NCI-H82 (cell line): ENCODE results near the gene RNPS1.
"Not testable (repeated sequence)": the region's sequence is repeated elsewhere in the genome, so short reads cannot be mapped to it uniquely, and the experiment has no call there.

Source experiments
- DNase-seq: peaks from one replicate; lab custom pipeline; 2025; lab: John Stamatoyannopoulos, UW

Gene RNPS1

DNA sequence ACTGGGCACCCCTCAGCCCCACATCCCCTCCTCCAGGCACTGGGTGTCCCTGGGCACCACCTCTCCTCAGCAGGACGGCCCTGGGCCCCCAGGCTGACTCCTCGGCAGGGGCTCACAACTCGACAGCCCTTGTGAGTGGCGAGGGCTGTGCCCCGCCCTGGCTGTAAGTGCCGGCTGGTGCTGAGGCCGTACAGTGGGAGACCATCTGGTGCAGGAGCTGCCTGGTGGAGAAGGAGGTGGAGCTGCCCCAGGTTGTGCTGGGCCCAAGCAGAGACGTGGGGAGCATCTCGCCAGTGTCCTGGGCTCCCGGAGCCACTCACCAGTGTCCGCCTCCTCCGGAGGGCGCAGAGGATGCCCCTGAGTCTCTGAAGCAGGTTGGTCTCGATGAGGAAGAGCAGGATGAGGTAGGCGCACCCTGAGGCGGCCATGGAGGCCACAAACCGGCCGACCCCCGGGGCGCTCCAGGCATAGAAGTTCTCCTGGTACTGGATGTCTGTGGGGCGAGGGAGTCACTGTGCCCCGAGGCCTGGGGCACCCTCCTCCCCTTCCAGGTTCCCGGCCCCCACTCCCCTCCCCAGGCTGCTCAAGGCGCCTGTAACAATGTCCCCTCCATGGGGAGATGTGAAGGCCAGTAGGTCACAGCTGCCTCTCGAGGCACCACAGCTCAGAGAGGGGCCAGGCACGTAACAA is 15.1 kb upstream of the RNPS1 start:
- DNase-seq: peak; percentile 72

DNA sequence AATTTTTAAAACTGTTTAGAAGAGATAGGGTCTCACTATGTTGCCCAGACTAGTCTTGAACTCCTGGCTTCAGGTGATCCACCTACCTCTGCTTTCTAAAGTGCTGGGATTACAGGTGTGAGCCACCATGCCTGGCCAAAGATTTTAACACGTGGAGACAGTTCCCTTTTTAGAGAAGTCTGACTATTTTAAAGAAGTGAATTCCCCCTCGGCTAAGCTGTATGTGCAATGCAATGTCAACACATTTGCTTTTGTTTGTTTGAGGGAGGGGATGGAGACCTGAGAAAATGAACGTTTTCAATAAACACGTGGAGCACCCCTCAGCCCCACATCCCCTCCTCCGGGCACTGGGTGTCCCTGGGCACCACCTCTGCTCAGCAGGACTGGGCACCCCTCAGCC is 14.3 kb upstream of the RNPS1 start:
- DNase-seq: no peak

DNA sequence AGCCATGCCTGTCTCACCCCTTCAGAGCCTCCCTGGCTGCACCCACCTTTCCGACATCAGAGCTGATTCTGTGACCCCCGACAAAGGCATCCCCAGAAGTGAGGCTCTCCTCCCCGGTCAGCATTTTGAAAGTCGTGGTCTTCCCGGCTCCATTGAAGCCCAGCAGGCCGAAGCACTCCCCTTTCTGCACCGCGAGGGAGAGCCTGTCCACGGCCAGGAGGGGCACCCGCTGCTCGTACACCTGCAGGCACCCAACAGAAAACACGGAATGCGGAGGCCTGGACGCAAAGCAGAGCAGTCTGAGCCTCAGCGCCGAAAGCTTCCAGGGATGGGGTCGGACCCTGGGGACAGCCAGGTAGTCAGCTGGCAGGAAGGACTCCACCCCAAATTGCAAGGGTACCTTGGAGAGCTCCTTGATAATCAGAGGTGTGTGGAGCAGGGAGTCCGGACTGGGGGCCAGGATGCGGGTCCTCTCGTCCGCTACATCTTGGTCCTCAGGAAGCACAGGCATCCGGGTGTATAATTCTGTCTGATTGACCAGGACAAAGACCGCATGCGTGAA is 13.1 kb upstream of the RNPS1 start:
- no peak for DNase-seq

DNA sequence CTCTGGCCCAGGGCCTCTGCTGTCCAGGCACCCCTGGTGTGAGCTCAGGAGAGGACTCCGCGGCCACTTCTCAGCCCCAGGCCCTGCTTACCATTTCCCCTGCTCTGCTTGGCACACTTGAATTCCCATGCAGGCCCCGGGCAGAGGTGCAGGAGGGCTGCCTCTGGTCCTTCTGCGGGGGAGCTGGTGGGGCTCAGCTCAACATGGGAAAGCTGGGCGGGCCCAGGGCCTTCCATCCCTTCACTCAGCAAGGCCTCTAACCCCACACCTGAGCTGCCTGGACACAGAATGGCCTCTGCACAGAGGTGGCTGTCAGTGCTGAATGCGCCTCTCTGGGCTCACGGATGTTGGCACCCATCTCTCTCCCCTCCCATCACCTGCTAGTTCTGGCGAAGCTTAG is 12.5 kb upstream of the RNPS1 start:
- no peak for DNase-seq

DNA sequence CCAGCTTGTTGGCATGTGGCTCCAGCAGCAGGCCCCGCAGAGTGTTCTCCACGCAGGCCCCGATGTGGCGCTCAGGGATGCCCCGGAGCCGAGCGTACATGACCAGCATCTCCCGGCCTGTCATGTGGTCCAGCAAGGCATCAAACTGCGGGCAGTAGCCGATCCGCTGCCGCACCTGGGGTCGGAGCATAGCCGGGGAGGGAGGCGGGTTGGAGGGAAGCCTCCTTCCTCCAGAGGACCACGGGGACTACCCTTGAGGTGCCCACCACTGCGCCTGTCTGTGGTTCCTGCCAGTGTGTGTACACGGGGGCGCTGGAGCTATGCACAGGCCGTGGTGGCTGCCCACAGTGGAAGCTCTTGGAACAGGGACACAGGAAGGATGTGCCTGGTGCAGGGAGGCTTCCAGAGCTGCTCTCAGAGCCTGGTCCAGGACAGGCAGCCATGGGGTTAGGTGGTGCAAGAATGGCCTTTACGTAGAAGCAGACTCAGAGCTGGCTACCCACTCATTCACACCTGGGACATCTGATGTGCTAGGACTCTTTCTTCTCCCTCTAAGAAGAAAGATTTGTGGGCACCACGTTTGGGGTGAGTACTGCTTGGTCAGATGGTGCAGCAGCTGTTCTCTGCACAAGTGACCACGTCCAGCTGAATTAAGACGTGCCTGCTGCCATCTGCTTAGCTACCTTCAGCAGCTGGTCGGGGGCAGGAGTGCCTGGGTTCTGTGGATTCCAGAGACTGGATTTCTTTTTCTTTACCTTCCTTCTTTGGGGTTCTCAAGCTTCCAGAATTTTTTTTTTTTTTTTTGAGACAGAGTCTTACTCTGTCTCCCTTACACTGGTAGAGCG is 11.3 kb upstream of the RNPS1 start:
- DNase-seq: no peak

DNA sequence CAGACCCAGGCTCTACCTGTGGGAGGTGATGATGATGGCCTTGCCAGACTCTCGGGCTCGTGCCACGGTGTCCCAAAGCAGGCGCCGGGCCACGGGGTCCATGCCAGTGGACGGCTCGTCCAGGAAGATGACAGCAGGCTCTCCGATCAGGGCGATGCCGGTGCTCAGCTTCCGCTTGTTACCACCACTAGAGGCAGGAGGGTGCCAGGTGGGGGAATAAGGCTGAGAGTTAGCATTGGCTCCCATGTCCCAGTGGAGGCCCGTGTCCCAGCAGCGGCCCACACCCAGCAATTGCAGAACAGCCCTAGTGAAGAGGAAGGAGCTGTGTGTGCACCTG is 10.3 kb upstream of the RNPS1 start:
- no peak for DNase-seq

DNA sequence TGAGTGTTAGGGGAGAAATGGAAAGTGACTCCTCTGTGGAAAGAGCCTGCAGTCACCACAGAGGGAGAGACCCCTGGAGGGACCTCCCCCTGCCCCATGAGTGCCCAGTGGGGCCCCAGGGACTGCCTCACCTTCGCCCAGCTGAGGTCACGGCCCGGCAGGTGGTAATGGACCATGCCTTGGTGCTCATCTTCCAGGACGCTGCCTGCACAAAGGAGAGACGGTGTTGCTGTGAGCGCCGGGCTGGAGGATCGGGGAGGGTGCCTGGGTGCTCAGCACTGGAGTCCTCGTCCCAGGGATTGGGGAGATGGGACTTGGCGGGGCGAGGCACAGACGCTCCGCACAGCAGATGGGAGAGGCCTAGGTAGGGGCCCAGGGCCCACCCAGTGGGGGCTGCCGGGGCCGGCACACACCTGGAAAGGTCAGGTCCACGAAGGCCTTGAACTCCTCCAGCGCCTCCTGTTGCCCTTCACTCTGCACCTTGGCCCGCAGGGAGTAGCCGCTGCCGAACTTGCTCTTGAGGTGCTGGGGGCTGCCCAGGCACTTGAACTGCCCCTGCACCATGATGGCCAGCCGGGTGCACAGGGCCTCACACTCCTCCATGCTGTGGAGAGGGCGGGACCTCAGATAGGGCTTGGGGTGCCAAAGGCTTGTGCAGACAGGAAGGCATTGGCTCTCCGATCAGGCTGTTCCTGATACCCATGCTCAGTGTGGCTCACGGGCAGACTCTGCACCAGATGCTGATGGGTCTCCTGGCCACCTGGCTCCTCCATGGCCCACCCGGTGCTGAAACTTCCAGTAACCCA is 9.7 kb upstream of the RNPS1 start:
- DNase-seq: no peak

DNA sequence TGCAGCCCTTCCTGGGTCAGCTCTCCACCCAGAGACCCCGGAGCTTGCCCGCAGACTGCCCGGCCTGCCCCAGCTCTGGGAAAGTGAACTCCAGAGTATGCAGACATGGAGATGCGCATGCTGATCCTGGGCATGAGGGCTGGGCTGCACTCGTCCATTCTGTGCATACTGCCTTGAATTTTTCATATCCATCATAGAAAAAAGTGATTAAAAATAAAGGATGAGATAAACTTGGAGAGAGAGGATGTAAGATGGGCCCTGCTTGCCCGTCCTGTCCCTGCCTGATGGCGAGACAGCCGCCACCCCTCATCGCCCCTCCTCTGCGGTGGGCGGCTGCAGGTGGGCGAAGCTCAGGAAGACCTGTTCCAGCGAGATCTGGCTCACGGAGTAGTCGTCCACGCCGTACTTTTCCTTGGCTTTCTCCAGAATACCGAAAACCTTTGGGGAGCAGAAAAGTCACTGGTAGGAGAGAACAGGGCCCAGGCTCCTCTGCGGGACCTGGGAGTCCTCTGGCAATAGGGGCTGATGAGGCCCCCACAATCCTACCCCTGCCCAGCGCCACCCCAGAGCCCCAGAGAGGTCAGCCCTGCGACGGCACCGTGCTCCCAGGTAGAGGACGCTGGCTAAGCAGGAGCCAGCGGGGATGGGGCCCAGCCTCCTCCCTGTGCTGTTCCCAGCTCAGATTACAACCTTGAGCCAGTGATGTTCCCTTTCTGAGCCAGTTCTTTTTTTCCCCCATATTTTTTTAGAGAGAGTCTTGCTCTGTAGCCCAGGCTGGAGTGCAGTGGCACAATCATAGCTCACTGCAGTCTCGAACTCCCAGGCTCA is 8.7 kb upstream of the RNPS1 start:
- no peak for DNase-seq

DNA sequence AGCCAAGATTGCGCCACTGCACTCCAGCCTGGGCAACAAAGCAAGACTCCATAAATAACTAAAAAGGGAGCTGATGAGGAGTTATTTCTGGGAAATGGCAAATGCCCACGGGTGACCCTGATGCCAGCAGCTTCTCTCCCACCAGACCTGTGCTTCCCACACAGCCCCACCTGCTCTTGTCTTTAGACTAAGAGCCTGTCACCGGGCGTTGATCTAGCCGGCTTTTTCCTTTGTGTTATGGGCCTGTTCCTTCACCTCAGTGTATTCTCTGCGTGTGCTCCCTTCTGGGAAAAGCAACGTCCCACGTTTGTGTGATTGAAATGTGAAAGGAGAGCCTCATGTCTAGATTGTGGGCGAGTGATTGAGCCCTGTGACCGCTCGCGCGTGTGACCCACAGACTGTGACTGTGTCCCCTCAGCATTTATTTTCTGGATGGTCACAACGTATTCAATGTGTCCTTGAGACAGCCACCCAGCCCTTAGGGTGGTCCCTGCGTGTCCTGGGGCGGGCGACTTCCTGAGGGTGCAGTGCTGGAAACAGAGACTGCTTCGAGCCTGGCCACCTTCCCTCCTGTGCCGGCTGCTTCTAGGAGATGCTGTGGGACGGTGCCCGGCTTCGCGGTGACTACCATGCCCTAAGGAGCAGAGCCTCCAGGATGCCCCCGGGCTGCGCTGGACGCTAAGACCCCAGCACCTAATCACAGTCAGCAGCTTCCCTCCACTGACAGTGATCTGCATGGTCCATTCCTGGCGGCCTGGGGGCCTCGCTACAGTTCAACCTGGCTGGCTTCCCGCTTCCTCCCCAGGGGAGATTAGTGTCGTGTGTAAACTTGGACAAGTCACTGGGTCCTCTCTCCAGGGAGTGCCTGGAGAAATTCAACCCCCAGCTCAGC is 7.8 kb upstream of the RNPS1 start:
- DNase-seq: no peak

DNA sequence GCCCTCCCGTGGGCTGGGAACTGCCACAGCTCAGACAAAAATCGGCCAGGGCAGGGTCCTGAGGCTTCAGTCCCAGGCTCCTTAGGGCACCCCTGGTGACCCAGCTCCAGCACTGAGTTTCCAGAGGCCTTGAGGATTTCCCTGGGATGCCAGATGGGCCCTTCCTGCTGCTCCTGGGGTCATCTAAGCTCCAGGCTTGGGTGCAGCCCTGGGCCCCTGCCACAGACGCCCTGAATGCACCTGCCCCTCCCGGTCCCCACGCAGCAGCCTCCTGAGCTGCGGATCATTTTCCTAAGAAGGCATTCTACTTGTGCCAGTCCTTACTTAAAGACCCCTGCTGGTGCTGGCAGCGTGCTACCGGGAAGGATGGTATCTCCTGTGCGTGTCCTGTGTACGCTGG is 6.0 kb upstream of the RNPS1 start:
- peak; percentile 72 for DNase-seq

DNA sequence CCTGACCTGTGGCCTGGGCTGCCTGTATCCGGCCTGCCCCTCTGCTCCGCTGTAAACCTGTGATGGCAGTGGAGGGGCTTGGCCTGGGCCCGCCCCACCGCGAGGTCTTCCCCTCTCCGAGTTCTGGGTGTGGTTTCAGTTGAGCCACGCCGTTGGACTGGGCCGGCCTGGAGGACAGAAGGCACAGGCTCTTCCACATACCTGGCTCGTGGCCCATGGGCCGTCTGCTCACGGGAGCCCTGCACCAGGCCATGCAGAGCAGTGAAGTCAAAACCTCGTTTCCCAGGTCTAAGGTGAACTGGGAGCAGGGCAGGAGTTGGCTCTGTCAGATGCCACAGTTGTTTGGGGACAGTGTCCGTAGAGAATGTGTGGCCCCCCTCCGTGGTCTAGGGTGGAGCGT is 5.6 kb upstream of the RNPS1 start:
- no peak for DNase-seq

DNA sequence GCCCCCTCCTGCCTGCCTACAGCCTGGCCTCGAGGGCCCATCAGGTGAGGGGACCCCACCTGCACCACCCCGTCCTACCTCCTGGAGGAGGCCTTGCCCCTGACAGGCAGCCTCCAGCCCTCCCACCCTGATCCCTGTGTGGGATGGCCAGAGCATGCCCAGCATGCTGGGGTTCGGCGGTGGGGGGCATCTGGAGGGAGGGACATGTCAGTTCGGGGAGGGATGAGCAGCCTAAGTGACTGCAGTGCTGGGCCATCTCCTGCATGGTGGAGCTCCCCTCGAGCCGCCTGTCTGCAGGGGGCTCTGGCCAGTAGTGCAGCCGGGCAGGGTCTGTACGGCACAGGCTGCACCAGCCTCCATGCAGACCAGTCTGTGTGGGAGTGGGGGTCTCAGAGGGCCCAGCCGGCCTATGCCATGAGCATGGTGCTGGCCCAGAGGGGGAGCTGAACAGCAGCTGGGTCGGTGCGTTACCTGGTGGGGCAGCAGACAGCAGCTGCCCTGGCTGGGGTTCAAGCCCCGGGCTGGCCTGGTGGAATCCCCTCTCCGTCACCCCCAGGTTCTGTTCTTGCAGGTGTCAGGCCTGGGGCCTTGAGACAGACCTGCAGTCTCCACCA is 4.0 kb upstream of the RNPS1 start:
- no peak for DNase-seq

DNA sequence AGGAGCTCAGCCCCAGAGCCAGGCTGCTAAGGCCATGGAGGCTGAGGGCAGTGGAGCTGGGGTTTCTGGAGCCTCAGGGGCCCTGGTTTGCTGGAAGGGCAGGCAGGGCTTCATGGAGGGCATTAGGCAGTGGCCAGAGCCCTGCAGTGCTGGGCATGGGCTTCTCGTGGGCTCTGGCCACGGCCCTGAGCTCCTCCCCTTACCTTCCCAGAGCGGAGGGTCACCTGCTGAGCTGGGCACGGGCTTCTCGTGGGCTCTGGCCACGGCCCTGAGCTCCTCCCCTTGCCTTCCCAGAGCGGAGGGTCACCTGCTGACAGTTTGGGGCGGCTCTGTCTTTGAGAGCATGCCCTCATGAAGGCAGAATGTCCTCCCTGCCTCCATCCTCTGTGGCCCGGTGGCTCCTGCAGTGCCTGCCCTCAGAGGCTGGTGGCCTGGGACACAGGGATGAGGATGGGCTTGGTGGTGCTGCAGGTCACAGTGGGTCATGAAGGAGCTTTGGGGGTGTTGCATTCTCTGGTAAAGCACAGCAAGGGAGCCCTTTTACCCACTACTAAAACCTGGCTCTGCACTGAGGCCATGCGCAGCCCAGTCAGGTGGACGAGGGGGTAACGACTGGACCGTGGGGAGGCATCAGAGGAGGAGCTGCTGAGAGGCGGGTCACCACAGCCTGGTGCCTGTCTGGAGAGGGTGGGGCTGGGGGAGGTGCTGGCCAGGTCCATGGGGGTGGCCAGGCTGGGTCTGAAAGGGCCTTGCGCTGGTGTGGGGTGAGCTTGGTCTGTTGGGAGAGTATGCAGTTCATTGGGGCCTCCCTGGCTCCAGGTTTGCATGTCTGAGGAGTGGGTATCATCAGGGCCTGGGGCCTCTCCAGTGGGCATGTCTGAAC is 2.9 kb upstream of the RNPS1 start:
- DNase-seq: no peak

DNA sequence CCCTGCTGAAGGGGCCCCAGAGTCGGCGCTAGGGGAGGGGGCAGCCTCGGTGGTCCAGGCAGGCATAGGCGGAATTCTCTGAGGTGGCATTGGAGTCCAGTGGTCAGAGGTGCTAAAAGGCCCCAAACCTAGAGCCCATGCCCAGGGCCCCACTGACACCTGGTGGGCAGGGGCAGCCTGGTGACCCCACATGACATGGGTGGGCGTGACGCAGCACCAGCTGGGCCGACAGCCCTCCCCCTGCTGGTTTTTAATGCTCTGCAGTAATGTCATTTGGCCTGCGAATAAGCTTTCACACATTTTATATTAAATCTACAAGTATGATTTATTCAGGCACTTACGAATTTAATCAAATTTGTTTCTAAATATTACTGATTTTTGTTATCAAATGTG is 2.1 kb upstream of the RNPS1 start:
- DNase-seq: peak; percentile 58

DNA sequence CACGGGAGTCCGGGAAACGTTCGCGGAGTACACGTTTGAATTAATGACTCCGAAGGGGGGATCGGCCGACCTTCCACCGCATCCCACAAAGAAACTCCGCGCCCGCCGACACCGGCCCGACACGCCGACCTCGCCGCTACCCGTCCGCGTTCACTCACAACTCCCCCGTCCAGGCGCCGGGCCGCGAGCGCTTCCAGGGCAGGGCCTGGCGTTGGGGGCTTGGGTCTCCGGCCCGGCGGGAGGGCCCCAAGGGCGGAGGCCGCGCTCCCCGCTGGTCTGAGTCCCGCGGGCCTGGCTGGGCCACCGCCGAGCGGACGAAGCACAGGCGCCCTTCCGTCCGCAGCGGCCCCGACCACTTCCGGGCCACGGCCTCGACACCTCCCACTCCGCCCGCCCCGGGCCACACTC is 417 bp downstream of the RNPS1 start:
- DNase-seq: peak; percentile 83

DNA sequence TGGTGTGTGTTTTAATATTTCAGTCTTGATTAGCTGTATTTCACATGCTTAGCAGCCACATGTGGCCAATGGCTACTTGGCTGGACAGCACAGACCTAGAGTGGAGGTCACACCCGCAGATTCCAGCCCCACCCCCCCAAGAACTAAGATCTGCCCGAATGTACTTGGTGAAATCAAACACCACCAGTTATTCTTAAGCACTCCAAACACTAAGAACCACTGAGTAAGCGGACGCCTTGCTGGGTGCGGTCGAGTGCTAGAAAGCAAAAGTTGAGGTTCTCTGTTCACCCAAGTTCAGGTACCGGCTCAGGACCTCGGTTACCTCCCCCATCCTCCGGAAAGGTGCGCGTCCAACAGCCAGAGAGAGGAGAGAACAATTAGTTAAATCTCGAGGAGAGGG is 1.0 kb downstream of the RNPS1 start:
- DNase-seq: not testable (repeated sequence)

DNA sequence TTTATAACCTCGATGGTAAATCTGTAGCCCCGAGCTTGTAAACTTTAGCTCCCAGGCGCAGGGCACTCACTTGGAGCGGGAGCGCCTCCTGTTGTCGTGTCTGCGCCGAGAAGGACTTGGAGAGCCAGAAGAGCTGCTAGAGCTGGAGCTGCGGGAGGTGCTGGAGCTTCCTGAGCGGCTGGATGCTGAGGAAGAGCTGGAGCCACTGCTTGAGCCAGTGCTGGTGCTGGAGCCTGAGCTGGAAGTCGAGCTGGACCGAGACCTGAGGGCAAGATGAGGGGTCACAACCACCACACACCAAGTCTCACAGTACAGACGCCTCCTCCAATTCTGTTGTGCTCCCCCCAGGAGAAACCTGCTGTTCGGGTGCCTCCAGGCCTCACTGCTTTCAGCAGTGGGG is 4.9 kb downstream of the RNPS1 start:
- not testable (repeated sequence) for DNase-seq

DNA sequence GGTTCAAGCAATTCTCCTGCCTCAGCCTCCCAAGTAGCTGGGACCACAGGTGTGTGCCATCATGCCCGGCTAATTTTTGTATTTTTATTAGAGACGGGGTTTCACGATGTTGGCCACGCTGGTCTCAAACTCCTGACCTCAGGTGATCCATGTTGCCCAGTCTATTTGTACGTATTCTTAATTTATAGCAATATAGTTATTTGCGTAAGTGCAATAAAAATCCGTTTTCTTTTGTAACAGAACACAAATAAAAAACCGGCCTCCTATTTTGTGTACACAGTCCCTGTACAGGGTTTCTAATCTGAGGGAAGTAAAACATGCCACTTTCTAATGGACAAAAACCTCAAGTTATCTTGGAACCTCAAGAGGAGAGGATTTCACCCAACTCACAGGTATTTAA is 7.7 kb downstream of the RNPS1 start:
- no peak for DNase-seq

DNA sequence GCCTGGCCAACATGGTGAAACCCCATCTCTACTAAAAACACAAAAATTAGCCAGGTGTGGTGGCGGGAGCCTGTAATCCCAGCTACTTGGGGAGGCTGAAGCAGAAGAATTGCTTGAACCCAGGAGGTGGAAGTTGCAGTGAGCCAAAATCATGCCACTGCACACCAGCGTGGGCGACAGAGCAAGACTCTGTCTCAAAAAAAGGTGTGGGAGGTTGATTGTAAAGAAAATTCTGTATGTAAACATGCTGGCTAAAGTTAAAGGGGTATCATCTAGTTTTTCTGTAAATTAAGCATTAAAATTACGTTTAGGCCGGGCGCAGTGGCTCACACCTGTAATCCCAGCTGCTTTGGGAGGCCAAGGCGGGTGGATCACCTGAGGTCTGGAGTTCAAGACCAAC is 9.4 kb downstream of the RNPS1 start:
- DNase-seq: not testable (repeated sequence)
